Astrocyte (in vitro differentiated cells and primary cell): ENCODE data around the gene RAB27B.

ENCODE experiments used
- EZH2 ChIP-seq: IDR thresholded peaks from 2 replicates; pipeline ENCODE4 v1.6.1; 2012; ENCODE audit warnings: mild to moderate bottlenecking, low read length, inconsistent platforms; ENCODE audit not compliant: insufficient read depth
- TF ChIP-seq, protein P1 (sequence below): IDR thresholded peaks from 2 replicates; pipeline ENCODE4 v1.5.1; 2011; ENCODE audit warnings: low read depth, mild to moderate bottlenecking, inconsistent platforms, low read length, moderate library complexity; ENCODE audit not compliant: insufficient read depth

DNA sequence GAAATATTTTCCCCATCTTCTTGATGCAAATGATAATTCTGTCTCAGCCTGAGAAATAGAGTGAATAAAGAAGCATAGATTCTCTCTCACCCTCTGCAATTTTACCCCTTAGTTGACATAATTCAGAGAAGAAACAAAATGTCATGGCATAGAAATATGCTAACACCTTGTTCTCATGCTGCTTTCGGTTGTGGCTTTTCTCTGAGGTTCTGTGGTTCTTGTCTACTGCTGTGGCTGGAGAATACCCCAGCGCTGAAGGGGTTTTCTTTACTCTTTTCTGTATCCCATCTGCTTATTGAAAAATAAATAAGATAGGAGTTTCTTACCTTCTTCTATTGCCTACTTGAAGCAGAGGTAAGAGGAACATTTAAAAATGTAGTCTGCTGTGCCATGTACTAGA is 15.4 kb upstream of the RAB27B start:
- TF ChIP-seq, protein P1, sequence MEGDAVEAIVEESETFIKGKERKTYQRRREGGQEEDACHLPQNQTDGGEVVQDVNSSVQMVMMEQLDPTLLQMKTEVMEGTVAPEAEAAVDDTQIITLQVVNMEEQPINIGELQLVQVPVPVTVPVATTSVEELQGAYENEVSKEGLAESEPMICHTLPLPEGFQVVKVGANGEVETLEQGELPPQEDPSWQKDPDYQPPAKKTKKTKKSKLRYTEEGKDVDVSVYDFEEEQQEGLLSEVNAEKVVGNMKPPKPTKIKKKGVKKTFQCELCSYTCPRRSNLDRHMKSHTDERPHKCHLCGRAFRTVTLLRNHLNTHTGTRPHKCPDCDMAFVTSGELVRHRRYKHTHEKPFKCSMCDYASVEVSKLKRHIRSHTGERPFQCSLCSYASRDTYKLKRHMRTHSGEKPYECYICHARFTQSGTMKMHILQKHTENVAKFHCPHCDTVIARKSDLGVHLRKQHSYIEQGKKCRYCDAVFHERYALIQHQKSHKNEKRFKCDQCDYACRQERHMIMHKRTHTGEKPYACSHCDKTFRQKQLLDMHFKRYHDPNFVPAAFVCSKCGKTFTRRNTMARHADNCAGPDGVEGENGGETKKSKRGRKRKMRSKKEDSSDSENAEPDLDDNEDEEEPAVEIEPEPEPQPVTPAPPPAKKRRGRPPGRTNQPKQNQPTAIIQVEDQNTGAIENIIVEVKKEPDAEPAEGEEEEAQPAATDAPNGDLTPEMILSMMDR, result no peak
- TF ChIP-seq EZH2, result no peak
